GM23248 (cell line): Measurements from ENCODE around the gene KCNMA1. TPM values are rescaled to one million over a fixed set of nuclear protein-coding genes. Genes with fewer than 3 reads are reported as not detected.

ENCODE experiments used
- DNase-seq: peaks from one replicate; pipeline ENCODE4 v3.0.0-alpha.2; 2015
- H2AFZ ChIP-seq: fragments of 200-600 bp; sonication (generic); 2 replicates; pipeline ENCODE4 v1.6.1; 2016; ENCODE audit warnings: antibody characterized with exemption
- H3F3A ChIP-seq: fragments of 200-600 bp; sonication (generic); 2 replicates; pipeline ENCODE4 v1.6.1; 2016; ENCODE audit warnings: mild to moderate bottlenecking, antibody characterized with exemption, mixed run types; ENCODE audit not compliant: insufficient read depth
- H3K27ac ChIP-seq: fragments of 200-600 bp; sonication (generic); 2 replicates; pipeline ENCODE4 v1.5.1; 2016; ENCODE audit warnings: mild to moderate bottlenecking
- H3K27me3 ChIP-seq: fragments of 200-600 bp; sonication (generic); replicated peaks from 2 replicates; pipeline ENCODE4 v1.6.1; 2016; ENCODE audit warnings: mild to moderate bottlenecking; ENCODE audit not compliant: insufficient read depth
- H3K36me3 ChIP-seq: fragments of 200-600 bp; sonication (generic); 2 replicates; pipeline ENCODE4 v1.6.1; 2016; ENCODE audit warnings: low read depth, mild to moderate bottlenecking
- H3K4me1 ChIP-seq: fragments of 200-600 bp; sonication (generic); 2 replicates; pipeline ENCODE4 v1.6.1; 2016; ENCODE audit warnings: mild to moderate bottlenecking; ENCODE audit not compliant: insufficient read depth
- H3K4me2 ChIP-seq: fragments of 200-600 bp; sonication (generic); one replicate; pipeline ENCODE4 v1.6.1; 2016; ENCODE audit warnings: mild to moderate bottlenecking; ENCODE audit not compliant: unreplicated experiment
- H3K4me3 ChIP-seq: fragments of 200-600 bp; sonication (generic); 2 replicates; pipeline ENCODE4 v1.5.1; 2016; ENCODE audit warnings: mild to moderate bottlenecking
- H3K79me2 ChIP-seq: fragments of 200-600 bp; sonication (generic); 2 replicates; pipeline ENCODE4 v1.6.1; 2016; ENCODE audit warnings: mild to moderate bottlenecking; ENCODE audit not compliant: insufficient read depth
- H3K9ac ChIP-seq: fragments of 200-600 bp; sonication (generic); 2 replicates; pipeline ENCODE4 v1.6.1; 2016; ENCODE audit warnings: mild to moderate bottlenecking
- H3K9me2 ChIP-seq: fragments of 200-600 bp; sonication (generic); 2 replicates; pipeline ENCODE4 v1.6.1; 2016; ENCODE audit warnings: mixed run types, mild to moderate bottlenecking, moderate library complexity; ENCODE audit not compliant: insufficient read depth
- H3K9me3 ChIP-seq: fragments of 200-600 bp; sonication (generic); one replicate; pipeline ENCODE4 v1.6.1; 2017; ENCODE audit warnings: low read depth
- H4K20me1 ChIP-seq: fragments of 200-600 bp; sonication (generic); 2 replicates; pipeline ENCODE4 v1.6.0; 2016; ENCODE audit not compliant: insufficient read depth
- EZH2 ChIP-seq: fragments of 200-600 bp; sonication (generic); IDR thresholded peaks from 2 replicates; pipeline ENCODE4 v1.6.1; 2018; ENCODE audit warnings: antibody characterized with exemption, mild to moderate bottlenecking; ENCODE audit not compliant: insufficient read depth, poor library complexity, severe bottlenecking
- EZH2phosphoT487 ChIP-seq: fragments of 200-600 bp; sonication (generic); IDR thresholded peaks from 2 replicates; pipeline ENCODE4 v1.6.1; 2018; ENCODE audit warnings: antibody characterized with exemption, moderate library complexity, mild to moderate bottlenecking, low read depth; ENCODE audit not compliant: insufficient read depth
- WGBS, 2 experiments: methylation state at CpG; one replicate each; pipeline ENCODE4 v1.1.6; 2015 to 2017; ENCODE audit warnings: low lambda C conversion rate in 2 of 2, low coverage in 1 of 2; ENCODE audit errors: missing lambda C conversion rate in 2 of 2; 5-methylcytosine and 5-hydroxymethylcytosine counted together
- in situ Hi-C: fragments of 300-500 bp; cut with MboI; formaldehyde crosslinking; loops from 2 replicates; pipeline ENCODE4 v1.15.0; 2020
- polyA plus RNA-seq: library from polyadenylated mRNA; unstranded; fragments of >200 nt; fragmentation: Nextera tagmentation; extraction: Ambion mirVana; gene quantifications from 2 replicates; pipeline ENCODE4 v1.2.1, GENCODE V29; 2016
- total RNA-seq: library from RNA; depleted of rRNA; stranded (reverse); fragments of >200 nt; shearing (Covaris generic); gene quantifications from 2 replicates; pipeline ENCODE4 v1.2.3, GENCODE V29; 2014

Gene KCNMA1
- total and polyA plus RNA-seq, 2 experiments from 2014 or later: 14.2 to 25.1 TPM

GRCh38 chr10:77421591-77421990 lies 216.0 kb downstream of the KCNMA1 start:
- WGBS, 2 experiments: 93 to 95% methylated on average over 4 of the region's 4 CpGs
- in situ Hi-C loops: no loop called here
- H3K27ac ChIP-seq: no peak overlapping the region

DNA sequence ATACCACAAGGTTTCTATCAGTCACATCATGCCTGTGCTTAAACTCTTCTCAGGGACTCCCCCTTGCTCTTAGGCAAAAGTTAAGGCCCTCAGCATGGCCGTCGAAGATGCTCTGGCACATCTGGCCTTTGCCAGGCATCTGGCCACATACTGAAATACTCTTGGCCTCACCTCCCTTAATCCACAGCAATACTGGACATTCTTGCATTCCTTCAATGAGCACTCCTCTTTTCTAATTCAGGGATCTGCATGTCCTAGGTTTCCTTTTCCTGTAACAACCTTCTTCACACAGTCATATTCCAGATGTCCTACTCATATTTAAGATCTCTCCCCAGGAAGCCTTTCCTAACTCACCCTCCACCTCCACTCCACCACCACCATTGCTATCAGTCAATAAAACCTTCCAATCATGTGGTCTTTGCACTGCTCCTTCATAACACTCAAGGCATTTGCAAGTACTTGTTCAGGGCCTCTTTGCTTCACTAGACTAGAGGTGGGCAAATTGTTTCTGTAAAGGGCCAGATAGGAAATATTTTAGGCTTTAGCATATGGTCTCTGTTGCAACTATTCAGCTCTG lies 216.6 kb downstream of the KCNMA1 start:
- H3K4me2 ChIP-seq: no peak overlapping the region
- H3K9me2 ChIP-seq: no peaks in the 10 kb centered on the region
- H3K4me3 ChIP-seq: no peak overlapping the region
- TF ChIP-seq EZH2: no peak
- TF ChIP-seq EZH2phosphoT487: no peak
- H3K4me1 ChIP-seq: peaks cover 21% of the 10 kb centered on the region
- no peaks in the 10 kb centered on the region for H3K27me3 ChIP-seq
- 66 to 68% methylated on average over 2 of the region's 2 CpGs for WGBS, 2 experiments
- in situ Hi-C loops: no loop called here
- H3K9ac ChIP-seq: no peak overlapping the region
- H3K27ac ChIP-seq: no peak overlapping the region
- H4K20me1 ChIP-seq: no peaks in the 10 kb centered on the region
- H2AFZ ChIP-seq: no peak overlapping the region
- DNase-seq: no peak
- no peaks in the 10 kb centered on the region for H3K79me2 ChIP-seq
- H3K36me3 ChIP-seq: no peaks in the 10 kb centered on the region
- H3F3A ChIP-seq: peaks cover 12% of the 10 kb centered on the region
- no peaks in the 10 kb centered on the region for H3K9me3 ChIP-seq

More at GRCh38 chr10:77421591-77421990, 216.0 kb downstream of the KCNMA1 start:
- H3K4me3 ChIP-seq: no peak overlapping the region
- H3K4me2 ChIP-seq: no peak overlapping the region
- H2AFZ ChIP-seq: no peak overlapping the region
- no peak overlapping the region for H3K9ac ChIP-seq
- H3K9me2 ChIP-seq: no peaks in the 10 kb centered on the region
- no peaks in the 10 kb centered on the region for H3K36me3 ChIP-seq
- H3F3A ChIP-seq: peaks cover 11% of the 10 kb centered on the region
- no peaks in the 10 kb centered on the region for H4K20me1 ChIP-seq
- DNase-seq: no peak
- no peaks in the 10 kb centered on the region for H3K79me2 ChIP-seq
- TF ChIP-seq EZH2 (no peak), EZH2phosphoT487 (no peak)
- H3K9me3 ChIP-seq: no peaks in the 10 kb centered on the region
- no peaks in the 10 kb centered on the region for H3K27me3 ChIP-seq
- peaks cover 18% of the 10 kb centered on the region for H3K4me1 ChIP-seq

- in situ Hi-C loops: no loop called here
- DNase-seq: no peak
- no peaks in the 10 kb centered on the region for H3K9me2 ChIP-seq
- WGBS, 2 experiments: 96 to 100% methylated on average over 2 of the region's 2 CpGs
- H3K27ac ChIP-seq: no peak overlapping the region
- H4K20me1 ChIP-seq: no peaks in the 10 kb centered on the region
- peaks cover 23% of the 10 kb centered on the region for H3F3A ChIP-seq
- H3K9ac ChIP-seq: no peak overlapping the region
- H3K9me3 ChIP-seq: no peaks in the 10 kb centered on the region
- H3K36me3 ChIP-seq: no peaks in the 10 kb centered on the region
- H3K27me3 ChIP-seq: no peaks in the 10 kb centered on the region
- TF ChIP-seq EZH2 (no peak), EZH2phosphoT487 (no peak)
- H2AFZ ChIP-seq: no peak overlapping the region
- no peak overlapping the region for H3K4me2 ChIP-seq
- no peak overlapping the region for H3K4me3 ChIP-seq
- no peaks in the 10 kb centered on the region for H3K79me2 ChIP-seq
- peaks cover 32% of the 10 kb centered on the region for H3K4me1 ChIP-seq
These were observed 217.6 kb downstream of the KCNMA1 start for GRCh38 chr10:77419979-77420378.

- Histone ChIP-seq H3K27me3 (no peaks in the 10 kb centered on the region), H3K9me3 (no peaks in the 10 kb centered on the region), H3K27ac (no peak overlapping the region), H3K79me2 (no peaks in the 10 kb centered on the region), H3K9me2 (no peaks in the 10 kb centered on the region), H3K4me2 (no peak overlapping the region), H3K9ac (no peak overlapping the region), H4K20me1 (no peaks in the 10 kb centered on the region), H3K36me3 (no peaks in the 10 kb centered on the region), H3F3A (peaks cover 27% of the 10 kb centered on the region), H2AFZ (no peak overlapping the region), H3K4me1 (peaks cover 34% of the 10 kb centered on the region), H3K4me3 (no peak overlapping the region)
- no peak for TF ChIP-seq EZH2phosphoT487
- no peak for TF ChIP-seq EZH2
- in situ Hi-C loops: no loop called here
- 83 to 92% methylated on average over 5 of the region's 5 CpGs for WGBS, 2 experiments
- DNase-seq: no peak
These were observed 218.6 kb downstream of the KCNMA1 start for GRCh38 chr10:77419056-77419455.
